ENCODE results near the gene TAC3. TPM values are rescaled to one million over a fixed set of nuclear protein-coding genes. Genes with fewer than 3 reads are reported as not detected.

The TAC3 gene
- total RNA-seq, 1 experiment from 2014 or later = not detected

DNA sequence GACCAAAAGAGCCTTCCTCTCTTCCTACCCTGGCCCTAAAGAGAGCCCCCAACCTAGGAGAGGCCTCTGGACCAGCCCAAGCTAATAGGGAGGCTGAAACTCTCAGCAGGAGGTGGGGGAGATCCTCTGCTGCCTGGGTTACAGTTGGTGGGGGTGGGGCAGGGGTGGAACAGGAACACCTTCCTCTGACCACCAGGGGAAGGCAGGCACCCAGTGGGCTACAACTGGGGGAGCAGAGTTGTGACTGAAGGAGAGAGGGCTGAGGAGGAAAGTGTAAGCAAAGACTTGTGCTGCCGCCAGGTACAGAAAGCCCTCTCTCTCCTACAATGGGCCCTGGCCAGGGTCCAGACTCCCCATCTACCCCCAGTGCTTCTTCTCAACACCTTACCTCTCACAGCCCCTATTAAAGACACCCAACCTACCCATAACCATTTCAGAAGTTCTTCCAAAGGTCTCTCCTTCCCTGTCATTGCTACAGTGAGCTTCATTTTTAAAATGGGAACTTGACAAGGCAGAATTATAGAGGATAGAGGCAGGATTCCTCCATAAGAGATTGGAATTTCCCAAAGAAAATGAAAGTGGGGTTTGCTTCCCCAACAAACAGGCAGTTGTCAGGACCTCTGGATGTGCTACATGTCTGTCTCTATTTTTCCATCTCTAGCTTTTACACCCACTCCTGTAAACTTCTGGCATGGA lies 32.2 kb upstream of the TAC3 start:
- H3K4me1 ChIP-seq (ENCODE audit: insufficient read depth, low read length) = no peaks in the 10 kb centered on the region
- ChIA-PET CTCF (interaction anchor here (0.5 kb wide), 1 partner anchor 15 kb away, joined by 3 read pairs; no protein-coding TSS in a partner anchor), POLR2A (ENCODE audit: unreplicated experiment) (no interaction called here)
- H3K79me2 ChIP-seq (ENCODE audit: low read length) = no peaks in the 10 kb centered on the region
- TF ChIP-seq EZH2phosphoT487 (IDR thresholded peaks at IDR 0.05; ENCODE audit: borderline replicate concordance, low read length) (no peak), EZH2 (IDR thresholded peaks at IDR 0.05; ENCODE audit: low read length, unreplicated experiment) (no peak), CTCF (conservative IDR thresholded peaks at IDR 0.05; ENCODE audit: low read depth, low read length) (no peak)
- DNase-seq (no peak), ATAC-seq (no peak)
- no peaks in the 10 kb centered on the region for H3K9me2 ChIP-seq (replicated peaks; ENCODE audit: low read length)
- BruUV-seq (replicated peaks) = no TSS peak
- no peaks in the 10 kb centered on the region for H3K9me3 ChIP-seq (ENCODE audit: low read length)
- H3K9ac ChIP-seq (ENCODE audit: low read length) = no peak overlapping the region
- H4K20me1 ChIP-seq (ENCODE audit: low read length) = no peaks in the 10 kb centered on the region
- H2AFZ ChIP-seq (ENCODE audit: low read length) = no peak overlapping the region
- no peak overlapping the region for H3K4me3 ChIP-seq (ENCODE audit: low read length)
- H3K36me3 ChIP-seq (ENCODE audit: low read depth, low read length) = no peaks in the 10 kb centered on the region
- H3K27me3 ChIP-seq (ENCODE audit: low read length) = peaks cover 21% of the 10 kb centered on the region; the same call in 1 of the 2 replicates
- no peak overlapping the region for H3K27ac ChIP-seq (ENCODE audit: low read length)
- no peak overlapping the region for H3K4me2 ChIP-seq (ENCODE audit: low read length)
- H3F3A ChIP-seq (ENCODE audit: low read length, unreplicated experiment) = no peaks in the 10 kb centered on the region
- intact Hi-C loops (cut with micrococcal nuclease) = no loop called here

GRCh38 chr12:57047981-57048380 lies 31.7 kb upstream of the TAC3 start:
- Histone ChIP-seq H3K27me3 (ENCODE audit: low read length) (peaks cover 21% of the 10 kb centered on the region; the same call in 1 of the 2 replicates), H3K9ac (ENCODE audit: low read length) (no peak overlapping the region), H3K36me3 (ENCODE audit: low read depth, low read length) (no peaks in the 10 kb centered on the region), H3F3A (ENCODE audit: low read length, unreplicated experiment) (no peaks in the 10 kb centered on the region), H4K20me1 (ENCODE audit: low read length) (no peaks in the 10 kb centered on the region), H2AFZ (ENCODE audit: low read length) (no peak overlapping the region), H3K9me2 (replicated peaks; ENCODE audit: low read length) (no peaks in the 10 kb centered on the region), H3K79me2 (ENCODE audit: low read length) (no peaks in the 10 kb centered on the region), H3K4me1 (ENCODE audit: insufficient read depth, low read length) (no peaks in the 10 kb centered on the region), H3K4me3 (ENCODE audit: low read length) (no peak overlapping the region), H3K4me2 (ENCODE audit: low read length) (no peak overlapping the region), H3K27ac (ENCODE audit: low read length) (no peak overlapping the region), H3K9me3 (ENCODE audit: low read length) (no peaks in the 10 kb centered on the region)
- no TSS peak for BruUV-seq (replicated peaks)
- ATAC-seq (no peak), DNase-seq (no peak)
- ChIA-PET CTCF (no interaction called here), POLR2A (ENCODE audit: unreplicated experiment) (no interaction called here)
- TF ChIP-seq EZH2 (IDR thresholded peaks at IDR 0.05; ENCODE audit: low read length, unreplicated experiment) (no peak), EZH2phosphoT487 (IDR thresholded peaks at IDR 0.05; ENCODE audit: borderline replicate concordance, low read length) (no peak), CTCF (conservative IDR thresholded peaks at IDR 0.05; ENCODE audit: low read depth, low read length) (no peak)
- intact Hi-C loops (cut with micrococcal nuclease) = no loop called here
